Middle frontal gyrus (tissue), 1 donor: ENCODE measurements around the gene VAV2.

Experiments used
- DNase-seq: peaks from one replicate; pipeline ENCODE4 v3.0.0-alpha.2; 2015; ENCODE audit warnings: low spot score; ENCODE audit errors: extremely low spot score

VAV2 gene

GRCh38 chr9:133823189-133824105 is 168.7 kb downstream of the VAV2 start:
- no peak for DNase-seq

GRCh38 chr9:133822430-133823065 is 169.6 kb downstream of the VAV2 start:
- DNase-seq: no peak

GRCh38 chr9:133821601-133822429 is 170.3 kb downstream of the VAV2 start:
- DNase-seq: no peak

GRCh38 chr9:133819923-133820322 is 172.2 kb downstream of the VAV2 start:
- no peak for DNase-seq

GRCh38 chr9:133818444-133818843 is 173.7 kb downstream of the VAV2 start:
- DNase-seq: no peak

- DNase-seq: no peak
Observed at GRCh38 chr9:133815781-133816180, 176.3 kb downstream of the VAV2 start.

- no peak for DNase-seq
Observed at GRCh38 chr9:133814586-133815208, 177.4 kb downstream of the VAV2 start.

- no peak for DNase-seq
Observed at GRCh38 chr9:133813749-133814585, 178.2 kb downstream of the VAV2 start.

- no peak for DNase-seq
Observed at GRCh38 chr9:133812941-133813748, 179.0 kb downstream of the VAV2 start.

- no peak for DNase-seq
Observed at GRCh38 chr9:133812077-133812868, 179.9 kb downstream of the VAV2 start.

- DNase-seq: no peak
Observed at GRCh38 chr9:133811471-133811870, 180.7 kb downstream of the VAV2 start.

- no peak for DNase-seq
Observed at GRCh38 chr9:133810556-133811195, 181.4 kb downstream of the VAV2 start.

- DNase-seq: no peak
Observed at GRCh38 chr9:133809335-133809734, 182.8 kb downstream of the VAV2 start.

GRCh38 chr9:133807818-133808217 is 184.3 kb downstream of the VAV2 start:
- DNase-seq: no peak

- DNase-seq: no peak
Observed at GRCh38 chr9:133807037-133807436, 185.1 kb downstream of the VAV2 start.

GRCh38 chr9:133806623-133807010 is 185.5 kb downstream of the VAV2 start:
- DNase-seq: no peak

GRCh38 chr9:133805876-133806622 is 186.1 kb downstream of the VAV2 start:
- no peak for DNase-seq

- no peak for DNase-seq
Observed at GRCh38 chr9:133804199-133804598, 187.9 kb downstream of the VAV2 start.
